PFSK-1 (cell line): ENCODE measurements around the gene QKI.

ENCODE experiments used
- POLR2AphosphoS5 ChIP-seq: IDR thresholded peaks from 2 replicates; pipeline ENCODE4 v1.6.1; 2012; ENCODE audit warnings: low read depth, mild to moderate bottlenecking, control low read depth, low read length, moderate library complexity
- REST ChIP-seq, 2 experiments: IDR thresholded peaks; 2 replicates each; pipeline versions ENCODE4 v1.6.1 to v1.8.0; 2011 to 2012; ENCODE audit warnings: low read depth in 2 of 2, low read length in 2 of 2, control low read depth in 1 of 2, inconsistent platforms in 1 of 2, mild to moderate bottlenecking in 1 of 2, moderate library complexity in 1 of 2; ENCODE audit not compliant: insufficient read depth in 1 of 2
- SIN3A ChIP-seq: IDR thresholded peaks from 2 replicates; pipeline ENCODE4 v1.6.1; 2012; ENCODE audit warnings: mild to moderate bottlenecking, low read length, moderate library complexity, borderline replicate concordance; ENCODE audit not compliant: insufficient read depth
- TAF1 ChIP-seq: IDR thresholded peaks from 2 replicates; pipeline ENCODE4 v1.6.1; 2012; ENCODE audit warnings: low read length, control low read depth, borderline replicate concordance; ENCODE audit not compliant: insufficient read depth

DNA sequence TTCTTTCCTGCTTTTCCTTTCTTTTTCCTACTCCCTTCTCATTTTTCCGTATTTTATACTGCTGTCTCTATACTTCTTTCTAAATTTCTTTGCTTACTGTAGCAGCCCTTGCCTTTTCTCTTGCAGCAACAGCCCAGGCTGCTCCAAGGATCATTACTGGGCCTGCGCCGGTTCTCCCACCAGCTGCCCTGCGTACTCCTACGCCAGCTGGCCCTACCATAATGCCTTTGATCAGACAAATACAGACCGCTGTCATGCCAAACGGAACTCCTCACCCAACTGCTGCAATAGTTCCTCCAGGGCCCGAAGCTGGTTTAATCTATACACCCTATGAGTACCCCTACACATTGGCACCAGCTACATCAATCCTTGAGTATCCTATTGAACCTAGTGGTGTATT, 148.8 kb downstream of the QKI start:
- TF ChIP-seq TAF1 (no peak), POLR2AphosphoS5 (no peak), SIN3A (no peak), REST (IDR thresholded peaks at IDR 0.05; ENCODE audit: insufficient read depth in 1 of 2, low read depth in 2 of 2, low read length in 2 of 2) (no peak)
